22Rv1 (cell line): ENCODE data around the gene DCAF11.

Source experiments
- ZFX ChIP-seq: fragments of 450-650 bp; IDR thresholded peaks from 2 replicates; pipeline ENCODE4 v1.6.1; 2017; ENCODE audit warnings: antibody characterized with exemption, borderline replicate concordance
- TF ChIP-seq, protein P1 (sequence below): fragments of 450-650 bp; IDR thresholded peaks from 2 replicates; pipeline ENCODE4 v1.5.1; 2017; ENCODE audit warnings: mild to moderate bottlenecking

DNA sequence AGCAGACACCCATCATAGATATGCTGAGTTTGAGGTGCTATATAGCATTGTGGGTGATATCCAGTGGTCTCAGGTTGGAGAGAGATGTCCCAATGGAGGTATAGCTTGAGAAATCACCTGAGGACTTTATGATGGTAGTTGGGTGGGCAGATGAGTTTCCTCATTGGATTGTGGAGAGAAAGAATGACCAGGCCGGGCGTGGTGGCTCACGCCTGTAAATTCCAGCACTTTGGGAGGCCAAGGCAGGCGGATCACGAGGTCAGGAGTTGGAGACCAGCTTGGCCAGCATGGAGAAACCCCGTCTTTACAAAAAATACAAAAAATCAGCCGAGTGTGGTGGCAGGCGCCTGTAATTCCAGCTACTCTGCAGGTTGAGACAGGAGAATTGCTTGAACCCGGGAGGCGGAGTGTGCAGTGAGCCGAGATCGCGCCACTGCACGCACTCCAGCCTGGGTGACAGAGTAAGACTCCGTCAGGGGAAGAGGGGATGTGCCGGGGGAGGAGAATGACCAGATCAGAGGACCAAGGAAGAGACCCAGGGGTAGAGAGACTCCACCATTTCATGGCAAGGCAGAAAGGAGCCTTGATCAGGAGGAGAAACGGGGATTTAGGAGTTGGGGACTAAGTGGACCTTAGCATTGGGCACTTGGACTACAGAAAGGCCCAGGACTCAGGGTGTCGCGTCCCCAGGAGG is 21.2 kb upstream of the DCAF11 start:
- TF ChIP-seq, protein P1, sequence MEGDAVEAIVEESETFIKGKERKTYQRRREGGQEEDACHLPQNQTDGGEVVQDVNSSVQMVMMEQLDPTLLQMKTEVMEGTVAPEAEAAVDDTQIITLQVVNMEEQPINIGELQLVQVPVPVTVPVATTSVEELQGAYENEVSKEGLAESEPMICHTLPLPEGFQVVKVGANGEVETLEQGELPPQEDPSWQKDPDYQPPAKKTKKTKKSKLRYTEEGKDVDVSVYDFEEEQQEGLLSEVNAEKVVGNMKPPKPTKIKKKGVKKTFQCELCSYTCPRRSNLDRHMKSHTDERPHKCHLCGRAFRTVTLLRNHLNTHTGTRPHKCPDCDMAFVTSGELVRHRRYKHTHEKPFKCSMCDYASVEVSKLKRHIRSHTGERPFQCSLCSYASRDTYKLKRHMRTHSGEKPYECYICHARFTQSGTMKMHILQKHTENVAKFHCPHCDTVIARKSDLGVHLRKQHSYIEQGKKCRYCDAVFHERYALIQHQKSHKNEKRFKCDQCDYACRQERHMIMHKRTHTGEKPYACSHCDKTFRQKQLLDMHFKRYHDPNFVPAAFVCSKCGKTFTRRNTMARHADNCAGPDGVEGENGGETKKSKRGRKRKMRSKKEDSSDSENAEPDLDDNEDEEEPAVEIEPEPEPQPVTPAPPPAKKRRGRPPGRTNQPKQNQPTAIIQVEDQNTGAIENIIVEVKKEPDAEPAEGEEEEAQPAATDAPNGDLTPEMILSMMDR, result no peak
- no peak for TF ChIP-seq ZFX
